ENCODE data around the gene ZNF879. TPM values are rescaled to one million over a fixed set of nuclear protein-coding genes. Genes with fewer than 3 reads are reported as not detected.

ZNF879 gene
- total RNA-seq, 1 donor from 2014 or later, result 7.2 TPM

DNA sequence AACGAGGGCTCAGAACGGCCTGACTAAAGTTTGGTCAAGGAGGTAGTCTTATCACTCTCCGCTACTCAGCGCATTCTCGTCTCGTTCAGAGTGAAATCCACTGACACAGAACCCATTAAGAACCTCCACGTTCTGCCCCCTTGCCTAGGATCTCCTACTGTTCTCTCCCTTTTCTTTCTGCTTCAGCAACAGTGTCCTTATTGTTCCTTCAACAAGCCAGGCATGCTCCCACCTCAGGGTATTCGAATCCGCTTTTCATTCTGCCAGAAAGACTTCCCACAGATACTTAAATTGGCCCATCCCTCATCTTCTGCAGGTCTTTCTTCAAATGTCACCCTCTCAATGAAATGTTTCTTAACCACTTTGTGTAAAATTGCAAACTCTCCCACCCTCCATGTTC lies 32.2 kb downstream of the ZNF879 start:
- Mint-ChIP-seq H3K9me3 (peaks cover 12% of the 10 kb centered on the region), H3K27ac (peak overlapping the region; percentile 48), H3K4me1 (ENCODE audit: unreplicated experiment) (no peaks in the 10 kb centered on the region), H3K36me3 (peaks cover 4% of the 10 kb centered on the region), H3K4me3 (peak overlapping the region; percentile 14), H3K27me3 (peaks cover 5% of the 10 kb centered on the region)
- TF ChIP-seq, protein P1, sequence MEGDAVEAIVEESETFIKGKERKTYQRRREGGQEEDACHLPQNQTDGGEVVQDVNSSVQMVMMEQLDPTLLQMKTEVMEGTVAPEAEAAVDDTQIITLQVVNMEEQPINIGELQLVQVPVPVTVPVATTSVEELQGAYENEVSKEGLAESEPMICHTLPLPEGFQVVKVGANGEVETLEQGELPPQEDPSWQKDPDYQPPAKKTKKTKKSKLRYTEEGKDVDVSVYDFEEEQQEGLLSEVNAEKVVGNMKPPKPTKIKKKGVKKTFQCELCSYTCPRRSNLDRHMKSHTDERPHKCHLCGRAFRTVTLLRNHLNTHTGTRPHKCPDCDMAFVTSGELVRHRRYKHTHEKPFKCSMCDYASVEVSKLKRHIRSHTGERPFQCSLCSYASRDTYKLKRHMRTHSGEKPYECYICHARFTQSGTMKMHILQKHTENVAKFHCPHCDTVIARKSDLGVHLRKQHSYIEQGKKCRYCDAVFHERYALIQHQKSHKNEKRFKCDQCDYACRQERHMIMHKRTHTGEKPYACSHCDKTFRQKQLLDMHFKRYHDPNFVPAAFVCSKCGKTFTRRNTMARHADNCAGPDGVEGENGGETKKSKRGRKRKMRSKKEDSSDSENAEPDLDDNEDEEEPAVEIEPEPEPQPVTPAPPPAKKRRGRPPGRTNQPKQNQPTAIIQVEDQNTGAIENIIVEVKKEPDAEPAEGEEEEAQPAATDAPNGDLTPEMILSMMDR (conservative IDR thresholded peaks at IDR 0.05), result no peak
- no peak for DNase-seq (ENCODE audit: extremely low spot score, unreplicated experiment)

DNA sequence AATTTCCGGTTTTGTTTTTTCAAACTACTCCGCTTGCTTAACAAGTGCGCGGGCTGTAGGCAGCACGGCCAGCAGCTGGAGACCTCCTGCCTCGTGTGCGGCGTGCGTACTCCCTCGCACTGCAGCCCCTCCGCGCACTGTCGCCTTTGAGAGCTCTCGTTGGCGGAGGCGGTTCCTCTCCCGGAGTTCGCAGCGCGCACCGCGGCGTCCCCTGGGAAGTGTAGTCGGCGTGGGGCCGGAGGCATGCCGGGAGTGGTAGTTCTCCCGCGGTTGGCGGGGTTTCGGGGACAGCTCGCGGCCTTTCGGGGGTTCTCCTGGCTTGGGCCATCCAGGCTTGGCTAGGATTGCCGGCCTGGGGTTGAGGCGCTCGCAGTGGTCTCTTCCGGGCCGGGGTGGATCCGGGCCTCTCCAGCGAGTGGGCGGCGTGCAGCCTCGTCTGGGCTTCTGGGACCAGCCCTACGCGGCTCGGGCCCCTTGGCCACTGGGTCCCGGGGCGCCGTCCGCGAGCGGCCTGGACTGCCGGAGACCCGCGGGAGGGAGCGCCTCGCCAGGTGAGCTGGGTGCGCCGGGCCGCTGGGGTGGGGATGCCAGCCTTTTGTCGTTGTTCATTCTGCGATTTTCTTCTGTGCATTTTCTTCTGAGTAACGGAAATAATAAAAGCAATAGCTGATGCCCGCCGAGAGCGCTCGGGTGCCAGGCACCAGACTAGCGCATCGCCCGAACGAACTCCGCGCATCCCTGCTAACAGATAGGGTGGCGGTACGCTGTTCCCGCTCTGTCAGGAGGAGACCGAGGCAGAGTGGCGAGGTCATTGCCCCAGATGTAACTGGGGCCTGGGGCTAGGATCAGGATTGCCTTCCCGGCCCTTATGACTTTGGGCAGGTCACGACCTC lies 36.8 kb downstream of the ZNF879 start, which contains the start of gene ZNF354C:
Gene ZNF354C (plus strand): TSS at position 258 of the 893 bp plus-strand sequence. CDS start 1,696 bp downstream, outside the sequence.
- peak within 1 kb of the TSS; percentile 72 for H3K27ac Mint-ChIP-seq
- no peaks in the 10 kb centered on the region for H3K4me1 Mint-ChIP-seq (ENCODE audit: unreplicated experiment)
- peaks cover 3% of the 10 kb centered on the region for H3K27me3 Mint-ChIP-seq
- H3K4me3 Mint-ChIP-seq, result peak within 1 kb of the TSS; percentile 89
- TF ChIP-seq, protein P1 (conservative IDR thresholded peaks at IDR 0.05), result no peak
- peak; percentile 85 for DNase-seq (ENCODE audit: extremely low spot score, unreplicated experiment)
- no peaks in the 10 kb centered on the region for H3K9me3 Mint-ChIP-seq
- peaks cover 27% of the 10 kb centered on the region for H3K36me3 Mint-ChIP-seq

DNA sequence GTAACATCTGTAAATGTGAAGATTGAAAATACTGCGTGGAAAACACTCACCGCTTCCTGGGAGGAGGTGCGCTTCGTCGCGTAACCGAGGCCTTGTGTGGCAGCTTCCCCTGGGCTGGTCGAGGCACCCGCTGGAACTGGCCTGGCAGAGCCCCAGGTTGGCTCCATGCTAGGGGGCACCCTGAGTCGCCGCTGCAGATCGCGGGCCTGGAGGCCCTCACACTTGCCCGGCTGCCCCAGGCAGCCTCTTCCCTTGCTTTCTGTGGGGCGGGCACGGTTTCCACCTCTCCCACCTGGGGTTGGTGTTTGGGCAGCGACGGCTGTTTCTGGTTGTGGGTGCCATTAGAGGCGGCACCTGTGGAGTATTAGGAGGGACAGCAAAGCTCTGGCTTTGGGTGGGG lies 37.4 kb downstream of the ZNF879 start:
- TF ChIP-seq, protein P1 (conservative IDR thresholded peaks at IDR 0.05), result no peak
- no peak for DNase-seq (ENCODE audit: extremely low spot score, unreplicated experiment)
- Mint-ChIP-seq H3K36me3 (peaks cover 34% of the 10 kb centered on the region), H3K9me3 (no peaks in the 10 kb centered on the region), H3K4me3 (peak overlapping the region; percentile 89), H3K27me3 (peaks cover 3% of the 10 kb centered on the region), H3K4me1 (ENCODE audit: unreplicated experiment) (no peaks in the 10 kb centered on the region), H3K27ac (no peak overlapping the region)

DNA sequence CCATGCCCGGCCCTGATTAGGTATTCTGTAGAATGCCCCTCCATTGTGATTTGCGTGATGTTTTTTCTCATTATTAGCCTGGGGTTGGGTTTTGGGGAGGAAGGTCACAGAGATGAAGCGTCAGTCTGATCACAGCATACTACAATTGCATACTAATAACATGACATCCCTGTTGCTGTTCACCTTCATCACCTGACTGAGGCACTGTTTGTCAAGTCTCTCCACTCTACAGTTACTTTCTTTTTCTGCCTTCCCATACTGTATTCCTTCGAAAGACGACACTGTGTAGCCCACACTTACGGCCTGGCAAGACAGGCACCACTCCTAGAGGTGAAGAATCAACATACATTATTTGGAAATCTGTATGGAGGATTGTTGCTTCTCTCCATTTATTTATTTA lies 42.1 kb downstream of the ZNF879 start:
- H3K27ac Mint-ChIP-seq, result no peak overlapping the region
- no peak overlapping the region for H3K4me3 Mint-ChIP-seq
- H3K36me3 Mint-ChIP-seq, result peaks cover 55% of the 10 kb centered on the region
- no peaks in the 10 kb centered on the region for H3K27me3 Mint-ChIP-seq
- TF ChIP-seq, protein P1 (conservative IDR thresholded peaks at IDR 0.05), result no peak
- DNase-seq (ENCODE audit: extremely low spot score, unreplicated experiment), result no peak
- H3K4me1 Mint-ChIP-seq (ENCODE audit: unreplicated experiment), result no peaks in the 10 kb centered on the region
- no peaks in the 10 kb centered on the region for H3K9me3 Mint-ChIP-seq

DNA sequence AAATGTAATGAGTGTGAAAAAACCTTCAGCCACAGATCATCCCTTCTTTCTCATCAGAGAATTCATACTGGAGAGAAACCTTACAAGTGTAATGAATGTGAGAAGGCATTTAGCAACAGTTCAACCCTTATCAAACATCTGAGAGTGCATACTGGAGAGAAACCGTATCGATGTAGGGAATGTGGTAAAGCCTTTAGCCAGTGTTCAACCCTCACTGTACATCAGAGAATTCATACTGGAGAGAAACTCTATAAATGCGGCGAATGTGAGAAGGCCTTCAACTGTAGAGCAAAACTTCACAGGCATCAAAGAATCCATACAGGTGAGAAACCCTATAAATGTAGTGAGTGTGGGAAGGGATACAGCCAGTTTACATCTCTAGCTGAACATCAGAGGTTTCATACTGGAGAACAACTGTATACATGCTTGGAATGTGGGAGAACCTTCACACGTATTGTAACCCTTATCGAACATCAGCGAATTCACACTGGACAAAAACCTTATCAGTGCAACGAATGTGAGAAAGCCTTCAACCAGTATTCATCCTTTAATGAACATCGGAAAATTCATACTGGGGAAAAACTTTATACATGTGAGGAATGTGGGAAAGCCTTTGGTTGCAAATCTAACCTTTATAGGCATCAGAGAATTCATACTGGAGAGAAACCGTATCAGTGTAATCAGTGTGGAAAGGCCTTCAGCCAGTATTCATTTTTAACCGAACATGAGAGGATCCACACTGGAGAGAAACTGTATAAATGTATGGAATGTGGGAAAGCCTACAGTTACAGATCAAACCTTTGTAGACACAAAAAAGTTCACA lies 55.8 kb downstream of the ZNF879 start:
- peaks cover 23% of the 10 kb centered on the region for H3K9me3 Mint-ChIP-seq
- DNase-seq (ENCODE audit: extremely low spot score, unreplicated experiment), result no peak
- H3K4me1 Mint-ChIP-seq (ENCODE audit: unreplicated experiment), result no peaks in the 10 kb centered on the region
- no peaks in the 10 kb centered on the region for H3K27me3 Mint-ChIP-seq
- TF ChIP-seq, protein P1 (conservative IDR thresholded peaks at IDR 0.05), result no peak
- H3K4me3 Mint-ChIP-seq, result no peak overlapping the region
- H3K27ac Mint-ChIP-seq, result no peak overlapping the region
- peaks cover 51% of the 10 kb centered on the region for H3K36me3 Mint-ChIP-seq

Data from type B pancreatic cell (in vitro differentiated cells).